ENCODE measurements around the gene SIRPG. TPM values are rescaled to one million over a fixed set of nuclear protein-coding genes. Genes with fewer than 3 reads are reported as not detected.
A peak's percentile ranks its signal among the peaks of the same experiment; 100 is the strongest.

The SIRPG gene
- total and polyA plus RNA-seq, 4 donors = not detected

GRCh38 chr20:1587781-1588532 lies 69.6 kb downstream of the SIRPG start:
- H3K9me3 ChIP-seq (ENCODE audit: control insufficient read depth, insufficient read depth, low read length) = no peaks in the 10 kb centered on the region
- no peaks in the 10 kb centered on the region for H3K4me1 ChIP-seq (ENCODE audit: control insufficient read depth, insufficient read depth, low read length)
- H3K27ac ChIP-seq (ENCODE audit: low read depth, low read length) = no peak overlapping the region
- no CpG with 5 or more reads among the region's 3 CpGs for WGBS (ENCODE audit: insufficient coverage)
- DNase-seq (ENCODE audit: low read depth in 4 of 6, low spot score in 6 of 6) = no peak
- no peak overlapping the region for H3K4me3 ChIP-seq (ENCODE audit: low read depth, low read length)
- H3K27me3 ChIP-seq (ENCODE audit: control insufficient read depth, insufficient read depth, low read length) = no peaks in the 10 kb centered on the region
- H3K36me3 ChIP-seq (ENCODE audit: control insufficient read depth, insufficient read depth, low read length) = no peaks in the 10 kb centered on the region

GRCh38 chr20:1579488-1579887 lies 78.1 kb downstream of the SIRPG start:
- DNase-seq (ENCODE audit: low read depth in 4 of 6, low spot score in 6 of 6) = peak in 1 of 6 donors; percentile 0
- Histone ChIP-seq H3K9me3 (ENCODE audit: control insufficient read depth, insufficient read depth, low read length) (no peaks in the 10 kb centered on the region), H3K4me1 (ENCODE audit: control insufficient read depth, insufficient read depth, low read length) (no peaks in the 10 kb centered on the region), H3K27ac (ENCODE audit: low read depth, low read length) (no peak overlapping the region), H3K4me3 (ENCODE audit: low read depth, low read length) (no peak overlapping the region), H3K36me3 (ENCODE audit: control insufficient read depth, insufficient read depth, low read length) (no peaks in the 10 kb centered on the region), H3K27me3 (ENCODE audit: control insufficient read depth, insufficient read depth, low read length) (no peaks in the 10 kb centered on the region)
- WGBS (ENCODE audit: insufficient coverage) = 96% methylated on average over 4 of the region's 6 CpGs

Small RNA genes lying within 50 kb of the gene (small RNA-seq; reads per million reads assigned to genes)
- gene AL109809.3 (ENCODE audit: low replicate concordance) (not detected), gene RN7SL561P (ENCODE audit: low replicate concordance) (not detected)

Other genes with a start within 250 kb of the SIRPG start
- 10 to 100 TPM; 32.0 to 50.3 TPM for gene NSFL1C, start 190.9 kb downstream of the SIRPG start, total RNA-seq
- gene NSFL1C, start 190.9 kb downstream of the SIRPG start, polyA plus RNA-seq (ENCODE audit: insufficient read length in 2 of 2) = 100 to 1,000 TPM; 118 to 119 TPM
- gene SIRPB2, start 166.4 kb downstream of the SIRPG start, total RNA-seq = 1 to 10 TPM; 1.8 to 2.6 TPM
- gene SIRPB2, start 166.4 kb downstream of the SIRPG start, polyA plus RNA-seq (ENCODE audit: insufficient read length in 2 of 2) = 1 to 10 TPM; 1.3 to 1.5 TPM
- not detected for gene SIRPD, start 100.1 kb downstream of the SIRPG start, total RNA-seq
- gene SIRPD, start 100.1 kb downstream of the SIRPG start, polyA plus RNA-seq (ENCODE audit: insufficient read length in 2 of 2) = not detected
- under 1 TPM in 1 of 2 donors, not detected in 1; 0.69 TPM for gene SIRPB1, start 37.8 kb downstream of the SIRPG start, total RNA-seq
- 1 to 10 TPM; 1.2 to 2.9 TPM for gene SIRPB1, start 37.8 kb downstream of the SIRPG start, polyA plus RNA-seq (ENCODE audit: insufficient read length in 2 of 2)
- 10 to 100 TPM; 22.1 to 34.3 TPM for gene SIRPA, start 237.6 kb upstream of the SIRPG start, total RNA-seq
- gene SIRPA, start 237.6 kb upstream of the SIRPG start, polyA plus RNA-seq (ENCODE audit: insufficient read length in 2 of 2) = 10 to 100 TPM; 45.2 to 49.7 TPM